Measurements from ENCODE around the gene CSNK1E.

- TF ChIP-seq EZH2 (IDR thresholded peaks at IDR 0.05; ENCODE audit: borderline replicate concordance, low read depth, low read length, poor library complexity, severe bottlenecking), result no peak
- TF ChIP-seq, protein P1, sequence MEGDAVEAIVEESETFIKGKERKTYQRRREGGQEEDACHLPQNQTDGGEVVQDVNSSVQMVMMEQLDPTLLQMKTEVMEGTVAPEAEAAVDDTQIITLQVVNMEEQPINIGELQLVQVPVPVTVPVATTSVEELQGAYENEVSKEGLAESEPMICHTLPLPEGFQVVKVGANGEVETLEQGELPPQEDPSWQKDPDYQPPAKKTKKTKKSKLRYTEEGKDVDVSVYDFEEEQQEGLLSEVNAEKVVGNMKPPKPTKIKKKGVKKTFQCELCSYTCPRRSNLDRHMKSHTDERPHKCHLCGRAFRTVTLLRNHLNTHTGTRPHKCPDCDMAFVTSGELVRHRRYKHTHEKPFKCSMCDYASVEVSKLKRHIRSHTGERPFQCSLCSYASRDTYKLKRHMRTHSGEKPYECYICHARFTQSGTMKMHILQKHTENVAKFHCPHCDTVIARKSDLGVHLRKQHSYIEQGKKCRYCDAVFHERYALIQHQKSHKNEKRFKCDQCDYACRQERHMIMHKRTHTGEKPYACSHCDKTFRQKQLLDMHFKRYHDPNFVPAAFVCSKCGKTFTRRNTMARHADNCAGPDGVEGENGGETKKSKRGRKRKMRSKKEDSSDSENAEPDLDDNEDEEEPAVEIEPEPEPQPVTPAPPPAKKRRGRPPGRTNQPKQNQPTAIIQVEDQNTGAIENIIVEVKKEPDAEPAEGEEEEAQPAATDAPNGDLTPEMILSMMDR (conservative IDR thresholded peaks at IDR 0.05; ENCODE audit: low read depth, low read length), result no peak
Observed at GRCh38 chr22:38257650-38258250, 59.5 kb downstream of the CSNK1E start.
